Neural cell (in vitro differentiated cells): ENCODE measurements around the gene RSU1. TPM values are rescaled to one million over a fixed set of nuclear protein-coding genes. Genes with fewer than 3 reads are reported as not detected.

Experiments used
- H2AFZ ChIP-seq: fragments of 200-600, 300-800 bp; sonication (generic), shearing (Covaris generic); 2 replicates; pipeline ENCODE4 v1.6.0; 2014; ENCODE audit warnings: low read depth, mild to moderate bottlenecking, antibody characterized with exemption, low read length, moderate library complexity
- H3F3A ChIP-seq: fragments of 200-600 bp; shearing (Covaris generic); 2 replicates; pipeline ENCODE4 v1.6.1; 2016; ENCODE audit warnings: mild to moderate bottlenecking, moderate library complexity, mixed read lengths, antibody characterized with exemption, low read length; ENCODE audit not compliant: insufficient read depth, poor library complexity, severe bottlenecking
- H3K27ac ChIP-seq: fragments of 200-600, 300-800 bp; sonication (generic), shearing (Covaris generic); 2 replicates; pipeline ENCODE4 v1.5.1; 2014; ENCODE audit warnings: mild to moderate bottlenecking, low read length, moderate library complexity
- H3K27me3 ChIP-seq: fragments of 300-800, 200-600 bp; sonication (generic), shearing (Covaris generic); 2 replicates; pipeline ENCODE4 v1.6.0; 2014; ENCODE audit warnings: mild to moderate bottlenecking, low read depth, low read length, moderate library complexity; ENCODE audit not compliant: insufficient read depth
- H3K36me3 ChIP-seq: fragments of 300-800, 200-600 bp; sonication (generic), shearing (Covaris generic); 2 replicates; pipeline ENCODE4 v1.5.1; 2014; ENCODE audit warnings: mild to moderate bottlenecking, antibody characterized with exemption, low read length, moderate library complexity; ENCODE audit not compliant: insufficient read depth
- H3K4me2 ChIP-seq: fragments of 300-800, 200-600 bp; sonication (generic), shearing (Covaris generic); 2 replicates; pipeline ENCODE4 v1.6.0; 2014; ENCODE audit warnings: mild to moderate bottlenecking, low read length
- H3K4me3 ChIP-seq: fragments of 300-800, 200-600 bp; sonication (generic), shearing (Covaris generic); 2 replicates; pipeline ENCODE4 v1.5.1; 2014; ENCODE audit warnings: mild to moderate bottlenecking, low read length, moderate library complexity
- H3K79me2 ChIP-seq: fragments of 200-600 bp; shearing (Covaris generic); replicated peaks from 2 replicates; pipeline ENCODE4 v1.6.0; 2014; ENCODE audit warnings: mild to moderate bottlenecking, low read length, moderate library complexity; ENCODE audit not compliant: insufficient read depth
- H3K9ac ChIP-seq: fragments of 300-800, 200-600 bp; sonication (generic), shearing (Covaris generic); 2 replicates; pipeline ENCODE4 v1.6.1; 2016; ENCODE audit warnings: mild to moderate bottlenecking, low read length, mixed read lengths
- H3K9me2 ChIP-seq: fragments of 200-600 bp; shearing (Covaris generic); 2 replicates; pipeline ENCODE4 v1.6.1; 2016; ENCODE audit warnings: mild to moderate bottlenecking, low read length, mixed read lengths; ENCODE audit not compliant: insufficient read depth
- H3K9me3 ChIP-seq: fragments of 200-600, 300-800 bp; sonication (generic), shearing (Covaris generic); 2 replicates; pipeline ENCODE4 v1.6.1; 2016; ENCODE audit warnings: mild to moderate bottlenecking, mixed run types, low read length, moderate library complexity, mixed read lengths
- H4K20me1 ChIP-seq: fragments of 200-600 bp; shearing (Covaris generic); 2 replicates; pipeline ENCODE4 v1.6.1; 2016; ENCODE audit warnings: mild to moderate bottlenecking, mixed run types; ENCODE audit not compliant: insufficient read depth
- CTCF ChIP-seq: fragments of 450-650 bp; IDR thresholded peaks from 2 replicates; pipeline ENCODE4 v1.5.1; 2014; ENCODE audit warnings: antibody characterized with exemption, mild to moderate bottlenecking, moderate library complexity; ENCODE audit not compliant: poor library complexity, severe bottlenecking
- EP300 ChIP-seq: fragments of 450-650 bp; conservative IDR thresholded peaks from 2 replicates; pipeline ENCODE4 v1.6.1; 2014; ENCODE audit warnings: antibody characterized with exemption, mild to moderate bottlenecking, moderate library complexity; ENCODE audit not compliant: poor library complexity, severe bottlenecking
- EZH2 ChIP-seq: fragments of 200-600, 300-800 bp; shearing (Covaris generic), sonication (generic); IDR thresholded peaks from 2 replicates; pipeline ENCODE4 v1.6.1; 2014; ENCODE audit warnings: antibody characterized with exemption, low read length, borderline replicate concordance, mild to moderate bottlenecking; ENCODE audit not compliant: insufficient read depth, poor library complexity, severe bottlenecking
- MXI1 ChIP-seq: fragments of 450-650 bp; conservative IDR thresholded peaks from 2 replicates; pipeline ENCODE4 v1.6.1; 2014; ENCODE audit warnings: antibody characterized with exemption, mild to moderate bottlenecking; ENCODE audit not compliant: poor library complexity, severe bottlenecking
- POLR2AphosphoS5 ChIP-seq: IDR thresholded peaks from 2 replicates; pipeline ENCODE4 v1.6.1; 2012
- RAD21 ChIP-seq: fragments of 450-650 bp; conservative IDR thresholded peaks from 2 replicates; pipeline ENCODE4 v1.6.1; 2014; ENCODE audit warnings: antibody characterized with exemption, mild to moderate bottlenecking, moderate library complexity
- REST ChIP-seq: IDR thresholded peaks from 2 replicates; pipeline ENCODE4 v1.6.1; 2012; ENCODE audit warnings: borderline replicate concordance
- SMC3 ChIP-seq: fragments of 450-650 bp; conservative IDR thresholded peaks from 2 replicates; pipeline ENCODE4 v1.6.1; 2014; ENCODE audit warnings: antibody characterized with exemption, mild to moderate bottlenecking, moderate library complexity; ENCODE audit not compliant: poor library complexity
- TAF1 ChIP-seq: IDR thresholded peaks from 2 replicates; pipeline ENCODE4 v1.6.1; 2012; ENCODE audit warnings: low read depth
- polyA plus RNA-seq: library from polyadenylated mRNA; depleted of rRNA; stranded (reverse); fragments of >200 nt; gene quantifications from 2 replicates; pipeline ENCODE4 v1.2.3, GENCODE V29; 2014

The RSU1 gene
- polyA plus RNA-seq, 1 donor from 2014 or later: 18.7 TPM

- no peak for TF ChIP-seq RAD21
- TF ChIP-seq POLR2AphosphoS5: no peak
- TF ChIP-seq EZH2: no peak
- TF ChIP-seq EP300: no peak
- no peak for TF ChIP-seq TAF1
- TF ChIP-seq SMC3: no peak
- no peak for TF ChIP-seq REST
- TF ChIP-seq CTCF: no peak
- no peak for TF ChIP-seq MXI1
- Histone ChIP-seq H4K20me1 (no peaks in the 10 kb centered on the region), H3F3A (no peaks in the 10 kb centered on the region)
These were observed 128.0 kb downstream of the RSU1 start for GRCh38 chr10:16689227-16689626.

GRCh38 chr10:16686054-16686902 is 130.9 kb downstream of the RSU1 start:
- no peak overlapping the region for H3K4me3 ChIP-seq
- H3K27me3 ChIP-seq: no peaks in the 10 kb centered on the region
- no peaks in the 10 kb centered on the region for H3F3A ChIP-seq
- no peak overlapping the region for H3K4me2 ChIP-seq
- H3K27ac ChIP-seq: no peak overlapping the region
- no peaks in the 10 kb centered on the region for H3K36me3 ChIP-seq
- no peak overlapping the region for H3K9ac ChIP-seq
- no peaks in the 10 kb centered on the region for H4K20me1 ChIP-seq
- TF ChIP-seq TAF1 (no peak), MXI1 (no peak), EZH2 (no peak), POLR2AphosphoS5 (no peak), SMC3 (no peak), REST (no peak), RAD21 (no peak)
- no peaks in the 10 kb centered on the region for H3K9me2 ChIP-seq
- no peaks in the 10 kb centered on the region for H3K9me3 ChIP-seq
- H3K79me2 ChIP-seq: no peaks in the 10 kb centered on the region
- H2AFZ ChIP-seq: no peak overlapping the region

More at GRCh38 chr10:16689227-16689626, 128.0 kb downstream of the RSU1 start:
- H2AFZ ChIP-seq: no peak overlapping the region
- no peak overlapping the region for H3K4me3 ChIP-seq
- no peak overlapping the region for H3K9ac ChIP-seq
- no peak overlapping the region for H3K4me2 ChIP-seq
- no peaks in the 10 kb centered on the region for H3K79me2 ChIP-seq
- no peaks in the 10 kb centered on the region for H3K27me3 ChIP-seq
- H3K9me3 ChIP-seq: no peaks in the 10 kb centered on the region
- H3K9me2 ChIP-seq: no peaks in the 10 kb centered on the region
- H3K27ac ChIP-seq: no peak overlapping the region
- no peaks in the 10 kb centered on the region for H3K36me3 ChIP-seq
